IPS-15b (cell line): ENCODE measurements around the gene ODF2.
"Not testable (repeated sequence)": the region's sequence is repeated elsewhere in the genome, so short reads cannot be mapped to it uniquely, and the experiment has no call there.

ENCODE experiments used
- H3K27me3 ChIP-seq: one replicate; pipeline ENCODE4 v1.6.1; 2013; ENCODE audit warnings: low read length; ENCODE audit not compliant: control insufficient read depth, insufficient read depth
- H3K36me3 ChIP-seq: one replicate; pipeline ENCODE4 v1.6.1; 2013; ENCODE audit warnings: low read length; ENCODE audit not compliant: control insufficient read depth, insufficient read depth
- H3K4me1 ChIP-seq: one replicate; pipeline ENCODE4 v1.6.1; 2013; ENCODE audit warnings: mild to moderate bottlenecking, low read length; ENCODE audit not compliant: control insufficient read depth, insufficient read depth
- H3K4me3 ChIP-seq: one replicate; pipeline ENCODE4 v1.5.1; 2013; ENCODE audit warnings: low read depth, low read length
- H3K9ac ChIP-seq: one replicate; pipeline ENCODE4 v1.6.1; 2013; ENCODE audit warnings: low read depth, mild to moderate bottlenecking, low read length
- H3K9me3 ChIP-seq: one replicate; pipeline ENCODE4 v1.6.1; 2013; ENCODE audit warnings: mild to moderate bottlenecking, low read length; ENCODE audit not compliant: control insufficient read depth, insufficient read depth

The ODF2 gene

DNA sequence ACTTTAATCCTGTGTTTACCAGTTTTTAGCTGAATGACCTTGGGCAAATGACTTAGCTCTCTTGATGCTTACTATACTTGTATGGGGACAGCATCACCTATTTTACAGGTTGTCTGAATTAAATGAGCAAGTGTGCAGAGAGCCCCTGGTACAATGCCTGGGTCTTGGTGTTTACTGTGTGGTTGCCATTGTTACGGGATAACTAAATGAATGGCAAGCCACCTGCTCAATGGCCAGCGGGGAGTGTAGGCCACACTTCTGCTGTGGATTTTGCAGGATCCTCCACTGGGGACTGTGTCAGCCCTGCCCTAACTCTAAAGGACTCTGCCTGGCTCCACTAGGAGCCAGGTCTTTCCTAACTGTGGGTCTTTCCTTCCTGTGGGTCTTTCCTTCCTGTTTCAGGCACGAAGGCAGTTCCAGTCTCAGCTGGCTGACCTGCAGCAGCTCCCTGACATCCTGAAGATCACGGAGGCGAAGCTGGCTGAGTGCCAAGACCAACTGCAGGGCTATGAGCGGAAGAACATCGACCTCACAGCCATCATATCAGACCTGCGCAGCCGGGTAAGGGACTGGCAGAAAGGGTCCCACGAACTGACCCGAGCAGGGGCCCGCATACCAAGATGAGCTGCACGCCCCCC lies 38.4 kb downstream of the ODF2 start:
- no peaks in the 10 kb centered on the region for H3K27me3 ChIP-seq
- H3K9me3 ChIP-seq = no peaks in the 10 kb centered on the region
- H3K4me1 ChIP-seq = no peaks in the 10 kb centered on the region
- peaks cover 14% of the 10 kb centered on the region for H3K36me3 ChIP-seq
- no peak overlapping the region for H3K4me3 ChIP-seq
- no peak overlapping the region for H3K9ac ChIP-seq

- peaks cover 14% of the 10 kb centered on the region for H3K36me3 ChIP-seq
These were observed 38.9 kb downstream of the ODF2 start for GRCh38 chr9:128494746-128495129.

DNA sequence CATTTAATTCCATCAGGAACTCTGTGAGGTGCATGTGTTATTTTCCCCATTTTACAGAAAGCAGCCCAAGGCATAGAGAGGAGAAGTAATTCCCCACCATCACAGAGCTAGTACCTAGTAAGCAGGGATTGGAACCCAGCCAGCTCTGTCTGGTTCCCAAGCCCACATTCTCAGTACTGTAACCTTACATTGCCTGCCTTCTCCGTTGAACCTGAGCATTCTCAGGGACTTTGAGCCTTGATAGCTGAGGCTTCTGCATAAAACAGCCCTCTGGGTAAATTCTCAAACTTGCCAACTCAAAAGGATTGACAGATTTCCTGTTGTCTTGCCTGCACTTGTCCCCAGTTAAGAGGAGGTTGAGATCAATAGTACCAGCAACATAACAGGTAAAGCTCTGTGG lies 39.5 kb downstream of the ODF2 start:
- no peak overlapping the region for H3K9ac ChIP-seq
- no peaks in the 10 kb centered on the region for H3K4me1 ChIP-seq
- peaks cover 14% of the 10 kb centered on the region for H3K36me3 ChIP-seq
- H3K9me3 ChIP-seq = no peaks in the 10 kb centered on the region
- H3K27me3 ChIP-seq = no peaks in the 10 kb centered on the region
- H3K4me3 ChIP-seq = no peak overlapping the region

More at GRCh38 chr9:128494746-128495129, 38.9 kb downstream of the ODF2 start:
- H3K4me3 ChIP-seq = no peak overlapping the region
- H3K27me3 ChIP-seq = no peaks in the 10 kb centered on the region
- no peaks in the 10 kb centered on the region for H3K9me3 ChIP-seq
- no peaks in the 10 kb centered on the region for H3K4me1 ChIP-seq
- H3K9ac ChIP-seq = no peak overlapping the region

GRCh38 chr9:128495804-128496417 lies 40.1 kb downstream of the ODF2 start:
- Histone ChIP-seq H3K4me3 (no peak overlapping the region), H3K9ac (no peak overlapping the region), H3K4me1 (no peaks in the 10 kb centered on the region), H3K9me3 (no peaks in the 10 kb centered on the region), H3K27me3 (no peaks in the 10 kb centered on the region), H3K36me3 (peaks cover 14% of the 10 kb centered on the region)

DNA sequence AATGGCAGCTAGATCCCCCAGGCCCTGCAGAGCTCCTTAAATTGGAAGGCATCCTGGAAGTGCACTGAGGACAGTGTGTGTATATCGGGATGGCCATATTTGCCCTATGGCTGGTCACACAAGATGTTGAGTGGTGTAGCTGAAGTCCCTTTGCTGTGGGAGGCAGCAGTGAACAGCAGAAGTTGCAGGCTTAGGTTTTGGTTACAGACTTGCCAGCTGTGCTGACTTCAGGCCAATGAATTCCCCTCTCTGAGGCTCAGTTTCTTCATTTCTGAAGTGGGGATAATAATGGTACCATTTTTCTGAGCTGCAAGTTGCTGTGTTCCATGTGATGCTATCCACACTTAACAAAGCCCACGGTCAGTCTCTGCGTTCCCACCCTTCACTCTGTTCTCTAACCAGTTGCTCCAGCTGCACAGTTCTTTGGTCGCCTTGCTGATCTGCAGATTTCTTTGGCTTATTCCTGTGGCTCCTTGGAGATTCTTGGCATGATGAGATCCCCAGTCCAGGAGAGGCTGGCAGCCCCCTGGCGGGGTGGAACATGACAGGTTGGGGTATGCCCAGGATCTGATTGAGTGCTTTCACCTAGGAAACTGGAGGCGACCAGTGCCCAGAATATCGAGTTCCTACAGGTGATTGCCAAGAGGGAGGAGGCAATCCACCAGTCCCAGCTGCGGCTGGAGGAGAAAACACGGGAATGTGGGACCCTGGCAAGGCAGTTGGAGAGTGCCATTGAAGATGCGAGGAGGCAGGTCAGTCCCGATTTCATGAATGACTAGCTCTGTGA lies 42.2 kb downstream of the ODF2 start:
- H3K4me1 ChIP-seq = no peaks in the 10 kb centered on the region
- H3K27me3 ChIP-seq = no peaks in the 10 kb centered on the region
- H3K9ac ChIP-seq = no peak overlapping the region
- peaks cover 8% of the 10 kb centered on the region for H3K36me3 ChIP-seq
- H3K9me3 ChIP-seq = no peaks in the 10 kb centered on the region
- H3K4me3 ChIP-seq = no peak overlapping the region

DNA sequence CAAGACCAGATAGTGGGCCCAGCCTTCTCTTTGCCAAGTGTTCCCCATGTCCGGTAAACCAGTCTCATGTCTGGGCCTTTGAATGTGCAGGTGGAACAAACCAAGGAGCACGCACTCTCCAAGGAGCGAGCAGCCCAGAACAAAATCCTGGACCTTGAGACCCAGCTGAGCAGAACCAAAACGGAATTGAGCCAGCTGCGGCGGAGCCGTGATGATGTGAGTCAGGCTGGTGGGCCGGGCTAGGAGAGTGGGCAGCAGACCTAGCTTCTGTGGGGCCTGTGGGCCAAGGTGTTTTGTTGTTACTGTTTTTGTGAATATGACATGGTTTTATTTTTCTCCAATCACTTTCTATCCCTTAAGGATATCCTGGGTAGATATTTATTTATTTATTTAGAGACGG lies 43.1 kb downstream of the ODF2 start:
- Histone ChIP-seq H3K27me3 (no peaks in the 10 kb centered on the region), H3K9me3 (no peaks in the 10 kb centered on the region), H3K9ac (no peak overlapping the region), H3K4me1 (no peaks in the 10 kb centered on the region), H3K4me3 (no peak overlapping the region), H3K36me3 (peaks cover 8% of the 10 kb centered on the region)

GRCh38 chr9:128499920-128500319 lies 44.1 kb downstream of the ODF2 start:
- Histone ChIP-seq H3K36me3 (peaks cover 8% of the 10 kb centered on the region), H3K4me1 (no peaks in the 10 kb centered on the region), H3K9me3 (no peaks in the 10 kb centered on the region), H3K9ac (no peak overlapping the region), H3K27me3 (no peaks in the 10 kb centered on the region), H3K4me3 (no peak overlapping the region)

- H3K27me3 ChIP-seq, H3K4me1 ChIP-seq: not testable (repeated sequence)
These were observed 47.6 kb downstream of the ODF2 start for GRCh38 chr9:128503415-128503825.

DNA sequence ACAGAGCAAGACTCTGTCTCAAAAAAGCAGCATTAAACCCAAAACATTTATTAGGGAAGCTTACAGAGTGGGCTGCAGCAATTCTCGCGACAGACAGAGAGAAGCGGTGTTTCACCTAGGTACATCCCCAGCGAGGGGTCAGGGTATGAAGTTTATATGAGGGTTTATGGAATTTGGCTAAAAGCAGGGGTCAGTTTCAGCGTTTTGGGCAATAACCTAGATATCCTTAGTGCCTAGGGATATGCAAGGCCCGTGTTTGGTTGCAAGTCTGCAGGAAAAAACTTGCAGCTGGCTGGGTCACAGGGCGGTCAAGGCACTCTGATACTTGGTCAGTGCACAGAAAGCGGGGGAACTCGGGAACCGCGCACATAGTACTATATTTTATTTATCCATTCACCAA lies 48.1 kb downstream of the ODF2 start:
- Histone ChIP-seq H3K4me3 (peak overlapping the region; percentile 99), H3K9me3 (no peaks in the 10 kb centered on the region), H3K4me1 (peaks cover 5% of the 10 kb centered on the region), H3K27me3 (no peaks in the 10 kb centered on the region), H3K36me3 (peaks cover under 1% of the 10 kb centered on the region), H3K9ac (no peak overlapping the region)

More at GRCh38 chr9:128503415-128503825, 47.6 kb downstream of the ODF2 start:
- H3K9ac ChIP-seq, H3K36me3 ChIP-seq, H3K9me3 ChIP-seq: not testable (repeated sequence)
- H3K4me3 ChIP-seq = peak overlapping the region; percentile 99

GRCh38 chr9:128504485-128505413 lies 48.9 kb downstream of the ODF2 start, which contains the start of gene GLE1:
TSS of gene GLE1 (plus strand) at chr9:128504719. CDS start at chr9:128504806, 87 bp downstream.
- Histone ChIP-seq H3K4me1 (peaks cover 5% of the 10 kb centered on the region), H3K4me3 (peak within 1 kb of the TSS; percentile 99), H3K9ac (peak within 1 kb of the TSS; percentile 85), H3K36me3 (no peaks in the 10 kb centered on the region), H3K9me3 (no peaks in the 10 kb centered on the region), H3K27me3 (no peaks in the 10 kb centered on the region)

DNA sequence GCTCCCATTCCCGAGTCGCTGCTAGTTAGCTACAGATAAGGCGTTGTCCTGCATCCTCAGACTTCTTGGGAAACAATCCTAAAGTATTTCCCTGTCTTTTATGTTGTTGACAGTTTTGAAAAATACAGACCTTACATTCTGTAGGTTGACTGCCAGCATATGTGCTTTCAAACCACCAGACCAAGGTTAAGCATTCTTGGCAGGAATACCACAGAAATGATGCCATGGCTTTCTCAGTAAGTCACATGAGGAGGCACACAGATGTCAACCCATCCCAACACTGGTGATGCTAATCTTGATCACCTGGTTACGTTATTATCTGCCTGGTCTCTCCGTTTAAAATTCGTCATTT lies 49.6 kb downstream of the ODF2 start:
- Histone ChIP-seq H3K4me3 (peak overlapping the region; percentile 99), H3K27me3 (no peaks in the 10 kb centered on the region), H3K4me1 (peaks cover 5% of the 10 kb centered on the region), H3K36me3 (no peaks in the 10 kb centered on the region), H3K9ac (no peak overlapping the region), H3K9me3 (no peaks in the 10 kb centered on the region)
